ENCODE data around the gene FAM210B. TPM values are rescaled to one million over a fixed set of nuclear protein-coding genes. Genes with fewer than 3 reads are reported as not detected.

Gene FAM210B
- total RNA-seq, 1 donor from 2014 or later, result 52.7 TPM

GRCh38 chr20:56369179-56369578 is 10.4 kb downstream of the FAM210B start:
- TF ChIP-seq CTCF (IDR thresholded peaks at IDR 0.05; ENCODE audit: borderline replicate concordance), result no peak
- Histone ChIP-seq H3K27ac (replicated peaks) (no peak overlapping the region), H3K27me3 (ENCODE audit: low read depth) (no peaks in the 10 kb centered on the region), H3K36me3 (peaks cover 59% of the 10 kb centered on the region), H3K4me1 (peaks cover 5% of the 10 kb centered on the region), H3K9me3 (replicated peaks) (no peaks in the 10 kb centered on the region), H3K4me3 (no peak overlapping the region)
- DNase-seq, result no peak
- intact Hi-C loops (cut with micrococcal nuclease), result no loop called here

- no peak for TF ChIP-seq CTCF (IDR thresholded peaks at IDR 0.05; ENCODE audit: borderline replicate concordance)
Observed at GRCh38 chr20:56371977-56372376, 13.2 kb downstream of the FAM210B start.

GRCh38 chr20:56372850-56373249 is 14.1 kb downstream of the FAM210B start:
- H3K27ac ChIP-seq (replicated peaks), result no peak overlapping the region
- H3K4me3 ChIP-seq, result no peak overlapping the region
- DNase-seq, result no peak
- H3K4me1 ChIP-seq, result peaks cover 5% of the 10 kb centered on the region
- peaks cover 25% of the 10 kb centered on the region for H3K36me3 ChIP-seq
- intact Hi-C loops (cut with micrococcal nuclease), result no loop called here
- H3K9me3 ChIP-seq (replicated peaks), result no peaks in the 10 kb centered on the region
- no peaks in the 10 kb centered on the region for H3K27me3 ChIP-seq (ENCODE audit: low read depth)
- no peak for TF ChIP-seq CTCF (IDR thresholded peaks at IDR 0.05; ENCODE audit: borderline replicate concordance)

More at GRCh38 chr20:56371977-56372376, 13.2 kb downstream of the FAM210B start:
- H3K4me1 ChIP-seq, result peaks cover 5% of the 10 kb centered on the region
- intact Hi-C loops (cut with micrococcal nuclease), result no loop called here
- no peaks in the 10 kb centered on the region for H3K27me3 ChIP-seq (ENCODE audit: low read depth)
- no peak for DNase-seq
- no peak overlapping the region for H3K4me3 ChIP-seq
- no peak overlapping the region for H3K27ac ChIP-seq (replicated peaks)
- no peaks in the 10 kb centered on the region for H3K9me3 ChIP-seq (replicated peaks)
- H3K36me3 ChIP-seq, result peaks cover 33% of the 10 kb centered on the region

GRCh38 chr20:56373942-56374341 is 15.2 kb downstream of the FAM210B start:
- H3K27me3 ChIP-seq (ENCODE audit: low read depth), result no peaks in the 10 kb centered on the region
- H3K27ac ChIP-seq (replicated peaks), result no peak overlapping the region
- TF ChIP-seq CTCF (IDR thresholded peaks at IDR 0.05; ENCODE audit: borderline replicate concordance), result no peak
- no peaks in the 10 kb centered on the region for H3K4me1 ChIP-seq
- DNase-seq, result no peak
- peaks cover 14% of the 10 kb centered on the region for H3K36me3 ChIP-seq
- no peak overlapping the region for H3K4me3 ChIP-seq
- H3K9me3 ChIP-seq (replicated peaks), result no peaks in the 10 kb centered on the region
- intact Hi-C loops (cut with micrococcal nuclease), result no loop called here

GRCh38 chr20:56376331-56376730 is 17.6 kb downstream of the FAM210B start:
- H3K36me3 ChIP-seq, result no peaks in the 10 kb centered on the region
- TF ChIP-seq CTCF (IDR thresholded peaks at IDR 0.05; ENCODE audit: borderline replicate concordance), result no peak
- no peaks in the 10 kb centered on the region for H3K9me3 ChIP-seq (replicated peaks)
- H3K27me3 ChIP-seq (ENCODE audit: low read depth), result no peaks in the 10 kb centered on the region
- intact Hi-C loops (cut with micrococcal nuclease), result no loop called here
- H3K4me3 ChIP-seq, result no peak overlapping the region
- H3K27ac ChIP-seq (replicated peaks), result no peak overlapping the region
- DNase-seq, result no peak
- H3K4me1 ChIP-seq, result peaks cover 5% of the 10 kb centered on the region

- no peaks in the 10 kb centered on the region for H3K36me3 ChIP-seq
- H3K27ac ChIP-seq (replicated peaks), result no peak overlapping the region
- peaks cover 11% of the 10 kb centered on the region for H3K4me1 ChIP-seq
- DNase-seq, result no peak
- intact Hi-C loops (cut with micrococcal nuclease), result no loop called here
- no peaks in the 10 kb centered on the region for H3K9me3 ChIP-seq (replicated peaks)
- H3K4me3 ChIP-seq, result no peak overlapping the region
- no peaks in the 10 kb centered on the region for H3K27me3 ChIP-seq (ENCODE audit: low read depth)
- TF ChIP-seq CTCF (IDR thresholded peaks at IDR 0.05; ENCODE audit: borderline replicate concordance), result no peak
Observed at GRCh38 chr20:56378386-56378785, 19.6 kb downstream of the FAM210B start.
